OCI-LY1 (cell line): ENCODE measurements around the gene RANBP17.
A peak's percentile ranks its signal among the peaks of the same experiment; 100 is the strongest.

Source experiments
- EZH2 ChIP-seq: fragments of 200-600 bp; sonication (generic), shearing (Covaris generic); IDR thresholded peaks from 2 replicates; pipeline ENCODE4 v1.8.0; 2017; ENCODE audit warnings: borderline replicate concordance, mixed run types, mild to moderate bottlenecking, antibody characterized with exemption, low read length, moderate library complexity, mixed read lengths
- TF ChIP-seq, protein P1 (sequence below): fragments of 200-600 bp; sonication (generic), shearing (Covaris generic); IDR thresholded peaks from 2 replicates; pipeline ENCODE4 v1.5.1; 2017; ENCODE audit warnings: mild to moderate bottlenecking, antibody characterized with exemption, low read length, moderate library complexity, mixed read lengths

DNA sequence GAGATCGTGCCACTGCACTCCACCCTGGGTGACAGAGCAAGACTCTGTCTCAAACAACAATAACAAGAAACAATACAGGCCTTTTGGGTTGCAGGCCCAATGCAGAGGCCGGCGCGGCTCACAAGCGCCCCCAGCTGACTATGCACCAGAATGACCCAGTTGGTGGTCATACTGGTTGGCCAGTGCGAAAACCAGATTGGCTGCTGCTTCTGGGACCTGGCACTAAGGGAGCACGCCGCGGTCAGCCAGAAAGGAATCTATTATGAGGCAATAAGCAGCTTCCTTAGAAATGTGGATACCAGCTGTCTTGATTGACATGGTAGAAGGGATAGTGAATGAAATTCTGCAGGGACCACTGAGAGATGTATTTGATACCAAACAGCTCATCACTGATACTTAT lies 35.0 kb downstream of the RANBP17 start:
- TF ChIP-seq, protein P1, sequence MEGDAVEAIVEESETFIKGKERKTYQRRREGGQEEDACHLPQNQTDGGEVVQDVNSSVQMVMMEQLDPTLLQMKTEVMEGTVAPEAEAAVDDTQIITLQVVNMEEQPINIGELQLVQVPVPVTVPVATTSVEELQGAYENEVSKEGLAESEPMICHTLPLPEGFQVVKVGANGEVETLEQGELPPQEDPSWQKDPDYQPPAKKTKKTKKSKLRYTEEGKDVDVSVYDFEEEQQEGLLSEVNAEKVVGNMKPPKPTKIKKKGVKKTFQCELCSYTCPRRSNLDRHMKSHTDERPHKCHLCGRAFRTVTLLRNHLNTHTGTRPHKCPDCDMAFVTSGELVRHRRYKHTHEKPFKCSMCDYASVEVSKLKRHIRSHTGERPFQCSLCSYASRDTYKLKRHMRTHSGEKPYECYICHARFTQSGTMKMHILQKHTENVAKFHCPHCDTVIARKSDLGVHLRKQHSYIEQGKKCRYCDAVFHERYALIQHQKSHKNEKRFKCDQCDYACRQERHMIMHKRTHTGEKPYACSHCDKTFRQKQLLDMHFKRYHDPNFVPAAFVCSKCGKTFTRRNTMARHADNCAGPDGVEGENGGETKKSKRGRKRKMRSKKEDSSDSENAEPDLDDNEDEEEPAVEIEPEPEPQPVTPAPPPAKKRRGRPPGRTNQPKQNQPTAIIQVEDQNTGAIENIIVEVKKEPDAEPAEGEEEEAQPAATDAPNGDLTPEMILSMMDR, result peak; percentile 23
- no peak for TF ChIP-seq EZH2
